Measurements from ENCODE around the gene AGRN.

AGRN gene

GRCh38 chr1:1085911-1086841 is 66.3 kb downstream of the AGRN start:
- Histone ChIP-seq H3K4me2 (ENCODE audit: low read length, poor library complexity, severe bottlenecking) (no peak overlapping the region), H2BK120ac (ENCODE audit: low read depth, low read length) (no peak overlapping the region), H2BK15ac (ENCODE audit: low read depth, poor library complexity, severe bottlenecking) (no peak overlapping the region), H3K9ac (ENCODE audit: low read length) (no peak overlapping the region), H3K27me3 (ENCODE audit: control insufficient read depth in 1 of 2, insufficient read depth in 1 of 2, low read length in 2 of 2) (no peaks in the 10 kb centered on the region), H3K4ac (ENCODE audit: low read depth in 1 of 2, low read length in 2 of 2) (no peak overlapping the region), H3K18ac (ENCODE audit: low read depth in 1 of 2, low read length in 2 of 2) (no peak overlapping the region), H3K4me3 (ENCODE audit: insufficient read depth in 1 of 2, low read depth in 1 of 2, low read length in 2 of 2) (no peak overlapping the region), H3K14ac (ENCODE audit: low read length in 2 of 2) (no peak overlapping the region), H3K23ac (ENCODE audit: low read length in 2 of 2) (no peak overlapping the region), H4K8ac (ENCODE audit: low read length) (no peak overlapping the region), H3K27ac (ENCODE audit: low read length, poor library complexity, severe bottlenecking) (no peak overlapping the region), H4K91ac (ENCODE audit: low read length) (no peak overlapping the region), H2BK12ac (ENCODE audit: low read length in 2 of 2) (no peak overlapping the region), H3K4me1 (ENCODE audit: control insufficient read depth, insufficient read depth, low read depth, low read length) (no peaks in the 10 kb centered on the region), H3K36me3 (ENCODE audit: control insufficient read depth in 1 of 2, insufficient read depth in 2 of 2, low read depth in 1 of 2, low read length in 2 of 2) (peaks cover 0 to 76% of the 10 kb centered on the region in 2 experiments), H3K79me1 (replicated peaks; ENCODE audit: low read length, poor library complexity, severe bottlenecking) (no peaks in the 10 kb centered on the region), H3K9me3 (ENCODE audit: control insufficient read depth, low read length) (no peaks in the 10 kb centered on the region), H2AK5ac (ENCODE audit: low read length, severe bottlenecking) (no peak overlapping the region), H2BK5ac (ENCODE audit: low read depth, low read length, poor library complexity, severe bottlenecking) (no peak overlapping the region), H2AFZ (ENCODE audit: low read depth, low read length) (no peak overlapping the region)
- WGBS = 97% methylated on average over 37 of the region's 38 CpGs
- no peak for DNase-seq

- no peak overlapping the region for H3K4me2 ChIP-seq (ENCODE audit: low read length, poor library complexity, severe bottlenecking)
- no peak overlapping the region for H2AK5ac ChIP-seq (ENCODE audit: low read length, severe bottlenecking)
- no peak overlapping the region for H3K4me3 ChIP-seq (ENCODE audit: insufficient read depth in 1 of 2, low read depth in 1 of 2, low read length in 2 of 2)
- H3K36me3 ChIP-seq (ENCODE audit: control insufficient read depth in 1 of 2, insufficient read depth in 2 of 2, low read depth in 1 of 2, low read length in 2 of 2) = peaks cover 0 to 72% of the 10 kb centered on the region in 2 experiments
- no peaks in the 10 kb centered on the region for H3K27me3 ChIP-seq (ENCODE audit: control insufficient read depth in 1 of 2, insufficient read depth in 1 of 2, low read length in 2 of 2)
- no peak overlapping the region for H3K9ac ChIP-seq (ENCODE audit: low read length)
- no peak for DNase-seq
- no peaks in the 10 kb centered on the region for H3K4me1 ChIP-seq (ENCODE audit: control insufficient read depth, insufficient read depth, low read depth, low read length)
- H3K18ac ChIP-seq (ENCODE audit: low read depth in 1 of 2, low read length in 2 of 2) = no peak overlapping the region
- no peak overlapping the region for H2BK12ac ChIP-seq (ENCODE audit: low read length in 2 of 2)
- H4K8ac ChIP-seq (ENCODE audit: low read length) = no peak overlapping the region
- whole genome bisulfite sequencing = 94% methylated on average over 17 of the region's 17 CpGs
- H3K14ac ChIP-seq (ENCODE audit: low read length in 2 of 2) = no peak overlapping the region
- no peaks in the 10 kb centered on the region for H3K79me1 ChIP-seq (replicated peaks; ENCODE audit: low read length, poor library complexity, severe bottlenecking)
- no peak overlapping the region for H3K4ac ChIP-seq (ENCODE audit: low read depth in 1 of 2, low read length in 2 of 2)
- no peak overlapping the region for H4K91ac ChIP-seq (ENCODE audit: low read length)
- H3K23ac ChIP-seq (ENCODE audit: low read length in 2 of 2) = no peak overlapping the region
- H2BK15ac ChIP-seq (ENCODE audit: low read depth, poor library complexity, severe bottlenecking) = peak overlapping the region; percentile 17
- H3K9me3 ChIP-seq (ENCODE audit: control insufficient read depth, low read length) = no peaks in the 10 kb centered on the region
- no peak overlapping the region for H3K27ac ChIP-seq (ENCODE audit: low read length, poor library complexity, severe bottlenecking)
- no peak overlapping the region for H2BK5ac ChIP-seq (ENCODE audit: low read depth, low read length, poor library complexity, severe bottlenecking)
- no peak overlapping the region for H2BK120ac ChIP-seq (ENCODE audit: low read depth, low read length)
- H2AFZ ChIP-seq (ENCODE audit: low read depth, low read length) = no peak overlapping the region
These were observed 67.0 kb downstream of the AGRN start for GRCh38 chr1:1086911-1087341.

- Histone ChIP-seq H2BK15ac (ENCODE audit: low read depth, poor library complexity, severe bottlenecking) (no peak overlapping the region), H3K79me1 (replicated peaks; ENCODE audit: low read length, poor library complexity, severe bottlenecking) (no peaks in the 10 kb centered on the region), H2BK12ac (ENCODE audit: low read length in 2 of 2) (no peak overlapping the region), H3K4me1 (ENCODE audit: control insufficient read depth, insufficient read depth, low read depth, low read length) (no peaks in the 10 kb centered on the region), H3K4me2 (ENCODE audit: low read length, poor library complexity, severe bottlenecking) (no peak overlapping the region), H3K18ac (ENCODE audit: low read depth in 1 of 2, low read length in 2 of 2) (no peak overlapping the region), H4K91ac (ENCODE audit: low read length) (no peak overlapping the region), H2AK5ac (ENCODE audit: low read length, severe bottlenecking) (no peak overlapping the region), H2BK5ac (ENCODE audit: low read depth, low read length, poor library complexity, severe bottlenecking) (no peak overlapping the region), H3K9ac (ENCODE audit: low read length) (no peak overlapping the region), H3K36me3 (ENCODE audit: control insufficient read depth in 1 of 2, insufficient read depth in 2 of 2, low read depth in 1 of 2, low read length in 2 of 2) (peaks cover 0 to 66% of the 10 kb centered on the region in 2 experiments), H3K14ac (ENCODE audit: low read length in 2 of 2) (no peak overlapping the region), H3K23ac (ENCODE audit: low read length in 2 of 2) (no peak overlapping the region), H3K9me3 (ENCODE audit: control insufficient read depth, low read length) (no peaks in the 10 kb centered on the region), H3K4me3 (ENCODE audit: insufficient read depth in 1 of 2, low read depth in 1 of 2, low read length in 2 of 2) (no peak overlapping the region), H3K27ac (ENCODE audit: low read length, poor library complexity, severe bottlenecking) (no peak overlapping the region), H4K8ac (ENCODE audit: low read length) (no peak overlapping the region), H3K4ac (ENCODE audit: low read depth in 1 of 2, low read length in 2 of 2) (no peak overlapping the region), H2AFZ (ENCODE audit: low read depth, low read length) (no peak overlapping the region), H2BK120ac (ENCODE audit: low read depth, low read length) (no peak overlapping the region), H3K27me3 (ENCODE audit: control insufficient read depth in 1 of 2, insufficient read depth in 1 of 2, low read length in 2 of 2) (no peaks in the 10 kb centered on the region)
- WGBS = 96% methylated on average over 35 of the region's 38 CpGs
- no peak for DNase-seq
These were observed 67.6 kb downstream of the AGRN start for GRCh38 chr1:1087351-1088028.
